Trophoblast cell (in vitro differentiated cells and primary cell): ENCODE data around the gene PHF12.
A peak's percentile ranks its signal among the peaks of the same experiment; 100 is the strongest.
"Not testable (repeated sequence)": the region's sequence is repeated elsewhere in the genome, so short reads cannot be mapped to it uniquely, and the experiment has no call there.

Experiments
- DNase-seq, 2 donors: peaks; one replicate each; pipeline ENCODE4 v3.0.0-alpha.2; 2016
- H2AFZ ChIP-seq: 2 replicates; pipeline ENCODE4 v1.6.1; 2013; ENCODE audit warnings: low read length, moderate library complexity, mild to moderate bottlenecking; ENCODE audit not compliant: insufficient read depth, poor library complexity
- H2AK5ac ChIP-seq: 2 replicates; pipeline ENCODE4 v1.6.1; 2013; ENCODE audit warnings: mild to moderate bottlenecking, low read length
- H2BK120ac ChIP-seq: 2 replicates; pipeline ENCODE4 v1.6.1; 2013; ENCODE audit warnings: low read length, mild to moderate bottlenecking, moderate library complexity; ENCODE audit not compliant: insufficient read depth, poor library complexity
- H2BK12ac ChIP-seq: 2 replicates; pipeline ENCODE4 v1.6.1; 2013; ENCODE audit warnings: mild to moderate bottlenecking, low read length, moderate library complexity
- H2BK5ac ChIP-seq: 2 replicates; pipeline ENCODE4 v1.6.1; 2013; ENCODE audit warnings: low read length, low read depth, moderate library complexity, mild to moderate bottlenecking; ENCODE audit not compliant: poor library complexity
- H3K14ac ChIP-seq: 2 replicates; pipeline ENCODE4 v1.6.1; 2013; ENCODE audit warnings: mild to moderate bottlenecking, low read length
- H3K18ac ChIP-seq: 2 replicates; pipeline ENCODE4 v1.6.1; 2013; ENCODE audit warnings: mild to moderate bottlenecking, low read length
- H3K23ac ChIP-seq: 2 replicates; pipeline ENCODE4 v1.6.1; 2013; ENCODE audit warnings: low read length
- H3K27ac ChIP-seq: 2 replicates; pipeline ENCODE4 v1.5.1; 2013; ENCODE audit warnings: low read depth, mild to moderate bottlenecking, inconsistent platforms, low read length, moderate library complexity
- H3K27me3 ChIP-seq: 2 replicates; pipeline ENCODE4 v1.6.1; 2013; ENCODE audit warnings: inconsistent platforms, mild to moderate bottlenecking, low read length, moderate library complexity; ENCODE audit not compliant: insufficient read depth
- H3K36me3 ChIP-seq, 2 experiments: 1 replicate in 1 of 2; 2 replicates in 1 of 2; pipeline ENCODE4 v1.6.1; 2013; ENCODE audit warnings: low read length in 2 of 2, mild to moderate bottlenecking in 2 of 2, moderate library complexity in 1 of 2; ENCODE audit not compliant: insufficient read depth in 2 of 2, control insufficient read depth in 1 of 2
- H3K4ac ChIP-seq: 2 replicates; pipeline ENCODE4 v1.6.1; 2013; ENCODE audit warnings: low read depth, mild to moderate bottlenecking, low read length, moderate library complexity
- H3K4me1 ChIP-seq, 2 experiments: 1 replicate in 1 of 2; 2 replicates in 1 of 2; pipeline ENCODE4 v1.6.1; 2013; ENCODE audit warnings: low read length in 2 of 2, mild to moderate bottlenecking in 2 of 2, moderate library complexity in 1 of 2; ENCODE audit not compliant: insufficient read depth in 2 of 2, control insufficient read depth in 1 of 2
- H3K4me2 ChIP-seq: 2 replicates; pipeline ENCODE4 v1.6.1; 2013; ENCODE audit warnings: inconsistent platforms, mild to moderate bottlenecking, low read length, moderate library complexity
- H3K4me3 ChIP-seq: 2 replicates; pipeline ENCODE4 v1.5.1; 2013; ENCODE audit warnings: mild to moderate bottlenecking, low read depth, low read length, inconsistent platforms
- H3K79me1 ChIP-seq: one replicate; pipeline ENCODE4 v1.6.1; 2013; ENCODE audit warnings: low read length
- H3K79me2 ChIP-seq: 2 replicates; pipeline ENCODE4 v1.6.1; 2013; ENCODE audit warnings: low read length, mild to moderate bottlenecking; ENCODE audit not compliant: control insufficient read depth, insufficient read depth, poor library complexity
- H3K9ac ChIP-seq: 2 replicates; pipeline ENCODE4 v1.6.1; 2013; ENCODE audit warnings: mild to moderate bottlenecking, low read length
- H3K9me3 ChIP-seq: 2 replicates; pipeline ENCODE4 v1.6.1; 2013; ENCODE audit warnings: low read depth, mild to moderate bottlenecking, control low read depth, inconsistent platforms, low read length; ENCODE audit not compliant: insufficient read depth
- H4K12ac ChIP-seq: 2 replicates; pipeline ENCODE4 v1.6.1; 2013; ENCODE audit warnings: low read depth, mild to moderate bottlenecking, low read length, moderate library complexity
- H4K8ac ChIP-seq: 2 replicates; pipeline ENCODE4 v1.6.1; 2013; ENCODE audit warnings: low read depth, mild to moderate bottlenecking, low read length, moderate library complexity
- H4K91ac ChIP-seq: one replicate; pipeline ENCODE4 v1.6.1; 2013; ENCODE audit warnings: low read depth, mild to moderate bottlenecking, low read length, moderate library complexity
- WGBS: extraction: QIAGEN DNeasy Blood & Tissue Kit; methylation state at CpG from one replicate; pipeline ENCODE4 v1.1.7; 2013; ENCODE audit warnings: missing lambda C conversion rate; ENCODE audit not compliant: insufficient read length, insufficient coverage; ENCODE audit errors: extremely low coverage; 5-methylcytosine and 5-hydroxymethylcytosine counted together

Gene PHF12

DNA sequence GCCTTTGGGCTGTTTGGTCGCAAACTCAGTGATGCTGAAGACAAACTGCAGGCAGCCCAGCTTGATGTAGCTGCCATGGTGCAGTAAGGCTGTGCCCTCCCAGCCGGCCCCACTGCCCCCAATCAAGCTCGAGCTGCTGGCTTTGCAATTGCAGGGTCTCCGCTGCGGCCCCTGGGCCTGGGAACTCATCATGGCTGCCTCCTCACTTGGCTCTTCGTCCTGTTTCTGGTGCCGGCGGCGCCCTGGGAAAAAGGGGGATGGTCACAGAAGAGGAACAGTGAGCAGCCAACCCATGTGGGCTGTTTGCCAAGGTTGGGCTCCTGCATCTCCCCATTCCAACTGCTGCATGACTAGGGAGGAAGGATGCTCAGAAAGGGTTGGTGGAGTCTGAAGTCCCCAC, 45.0 kb downstream of the PHF12 start:
- Histone ChIP-seq H4K12ac (no peak overlapping the region), H3K27me3 (no peaks in the 10 kb centered on the region), H3K4me1 (peaks cover 9 to 10% of the 10 kb centered on the region in 2 experiments), H4K91ac (no peak overlapping the region), H3K9me3 (peaks cover 4% of the 10 kb centered on the region), H3K4me2 (no peak overlapping the region), H2AK5ac (no peak overlapping the region), H3K18ac (no peak overlapping the region), H3K23ac (no peak overlapping the region), H2BK5ac (no peak overlapping the region), H3K36me3 (peaks cover 43 to 51% of the 10 kb centered on the region in 2 experiments), H2BK12ac (no peak overlapping the region), H4K8ac (no peak overlapping the region), H2AFZ (no peak overlapping the region), H3K4ac (no peak overlapping the region), H3K9ac (no peak overlapping the region), H3K4me3 (no peak overlapping the region), H3K27ac (no peak overlapping the region), H3K79me1 (peaks cover 5% of the 10 kb centered on the region), H3K79me2 (peaks cover 7% of the 10 kb centered on the region), H3K14ac (no peak overlapping the region), H2BK120ac (no peak overlapping the region)
- no peak for DNase-seq
- no CpG with 5 or more reads among the region's 9 CpGs for WGBS

DNA sequence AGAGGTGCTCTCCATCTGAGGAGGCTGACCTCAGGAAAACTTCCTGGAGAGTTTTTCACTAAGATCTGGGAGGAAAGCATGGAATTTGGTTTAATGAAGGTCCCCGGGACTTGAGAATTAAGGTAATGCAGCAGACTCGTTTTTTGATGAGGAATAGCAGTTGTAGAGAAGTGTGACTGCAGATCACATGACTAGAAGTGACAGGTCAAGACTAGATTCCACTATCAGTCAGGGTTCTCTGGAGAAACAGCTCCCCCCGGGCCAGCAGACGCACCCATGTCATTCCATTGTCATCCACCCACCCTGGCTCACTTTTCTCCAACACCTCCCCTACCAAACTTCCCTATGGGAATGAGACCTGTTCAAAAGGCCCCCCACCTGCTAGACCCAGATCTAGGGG, 46.5 kb downstream of the PHF12 start:
- no peak overlapping the region for H2AFZ ChIP-seq
- no peak overlapping the region for H3K4me2 ChIP-seq
- no CpG with 5 or more reads among the region's 4 CpGs for WGBS

DNA sequence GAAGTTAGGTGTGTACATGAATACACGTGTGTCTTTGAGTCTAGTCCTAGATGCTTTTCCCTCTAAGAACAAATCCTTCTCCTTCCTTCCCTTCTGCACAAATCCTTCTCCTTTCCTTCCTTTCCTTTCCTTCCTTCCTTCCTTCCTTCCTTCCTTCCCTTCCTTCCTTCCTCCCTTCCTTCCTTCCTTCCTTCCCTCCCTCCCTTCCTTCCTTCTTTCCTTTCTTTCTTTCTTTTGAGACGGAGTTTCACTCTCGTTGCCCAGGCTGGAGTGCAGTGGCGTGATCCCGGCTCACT, 47.8 kb downstream of the PHF12 start:
- not testable (repeated sequence) for H2BK5ac ChIP-seq, H4K12ac ChIP-seq, DNase-seq, H2AFZ ChIP-seq, H3K4me3 ChIP-seq, H4K91ac ChIP-seq, H3K9me3 ChIP-seq, H3K18ac ChIP-seq, H3K4me2 ChIP-seq, H3K27ac ChIP-seq, H3K9ac ChIP-seq, H2BK120ac ChIP-seq, H3K79me2 ChIP-seq, H3K23ac ChIP-seq, H3K79me1 ChIP-seq, H3K27me3 ChIP-seq, H2BK12ac ChIP-seq, H4K8ac ChIP-seq, H3K14ac ChIP-seq, H3K4ac ChIP-seq, H2AK5ac ChIP-seq
- WGBS = no CpG with 5 or more reads among the region's 5 CpGs
- H3K4me1 ChIP-seq = peaks cover 9 to 11% of the 10 kb centered on the region in 2 experiments
- peaks cover 29 to 30% of the 10 kb centered on the region in 2 experiments for H3K36me3 ChIP-seq

More for the DNA sequence above, 46.5 kb downstream of the PHF12 start:
- DNase-seq = no peak
- Histone ChIP-seq H3K4ac (no peak overlapping the region), H2BK5ac (no peak overlapping the region), H4K8ac (no peak overlapping the region), H2BK120ac (no peak overlapping the region), H3K79me2 (peaks cover 7% of the 10 kb centered on the region), H3K9me3 (peaks cover 4% of the 10 kb centered on the region), H3K27ac (no peak overlapping the region), H3K9ac (no peak overlapping the region), H3K4me3 (no peak overlapping the region), H2BK12ac (no peak overlapping the region), H3K14ac (no peak overlapping the region), H3K27me3 (no peaks in the 10 kb centered on the region), H3K18ac (no peak overlapping the region), H4K12ac (no peak overlapping the region), H2AK5ac (no peak overlapping the region), H3K4me1 (peaks cover 9 to 11% of the 10 kb centered on the region in 2 experiments), H3K36me3 (peaks cover 36 to 40% of the 10 kb centered on the region in 2 experiments), H3K79me1 (peaks cover 5% of the 10 kb centered on the region), H4K91ac (no peak overlapping the region), H3K23ac (no peak overlapping the region)

DNA sequence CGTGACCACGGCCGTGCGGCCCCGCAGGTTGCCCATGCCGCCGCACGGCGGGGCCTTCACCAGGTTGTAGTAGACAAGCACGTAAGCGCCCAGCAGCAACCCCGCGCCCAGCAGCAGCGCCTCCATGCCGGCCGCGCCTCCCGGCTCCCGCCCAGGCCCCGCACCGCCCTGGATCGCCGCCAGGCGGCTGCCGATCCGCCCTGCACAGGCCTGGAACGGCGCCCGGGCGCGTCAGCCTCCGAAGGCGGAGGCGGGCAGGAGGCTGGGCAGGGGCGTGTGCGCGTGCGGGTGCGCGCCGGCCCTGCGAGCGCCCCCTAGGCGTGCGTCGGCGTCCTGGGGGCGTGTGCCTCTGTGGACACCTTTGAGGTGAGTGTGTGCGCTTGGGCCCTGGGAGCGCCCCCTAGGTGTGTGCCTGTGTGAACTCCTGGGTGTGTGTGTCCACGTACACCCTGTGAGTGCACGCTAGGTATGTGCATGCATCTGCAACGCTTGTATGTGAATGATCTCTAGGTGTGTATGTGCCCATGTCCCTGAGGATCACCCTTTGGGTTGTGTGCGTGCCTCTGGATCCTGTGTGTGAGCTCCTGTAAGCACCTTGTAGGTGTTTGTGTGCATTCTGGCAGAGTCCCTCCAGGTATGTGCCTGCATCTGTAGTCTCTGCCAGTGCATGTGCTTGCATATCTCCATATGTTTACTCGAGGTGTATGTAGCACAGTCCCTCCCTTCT, 48.3 kb downstream of the PHF12 start, which contains the start of gene DHRS13:
Gene DHRS13, minus strand, starts transcription at position 261 of the 727 bp plus-strand sequence. Its CDS starts 135 bp downstream, at position 126.
- peak within 1 kb of the TSS; percentile 77 for H2AFZ ChIP-seq
- peak within 1 kb of the TSS; percentile 87 for H3K18ac ChIP-seq
- peak within 1 kb of the TSS; percentile 77 for H4K8ac ChIP-seq
- H3K36me3 ChIP-seq = peaks cover 23 to 29% of the 10 kb centered on the region in 2 experiments
- H3K23ac ChIP-seq = no peak within 1 kb of the TSS
- H4K12ac ChIP-seq = peak within 1 kb of the TSS; percentile 76
- H3K9ac ChIP-seq = peak within 1 kb of the TSS; percentile 82
- peak; percentile 98 to 99 for DNase-seq
- peak within 1 kb of the TSS; percentile 83 for H3K4me3 ChIP-seq
- H2BK120ac ChIP-seq = peak within 1 kb of the TSS; percentile 73
- peak within 1 kb of the TSS; percentile 60 for H3K4ac ChIP-seq
- H3K79me2 ChIP-seq = peaks cover 7% of the 10 kb centered on the region
- H3K79me1 ChIP-seq = peaks cover 5% of the 10 kb centered on the region
- H2BK12ac ChIP-seq = peak within 1 kb of the TSS; percentile 39
- peak within 1 kb of the TSS; percentile 80 for H3K14ac ChIP-seq
- H3K27me3 ChIP-seq = no peaks in the 10 kb centered on the region
- peaks cover 9 to 11% of the 10 kb centered on the region in 2 experiments for H3K4me1 ChIP-seq
- no CpG with 5 or more reads among the region's 55 CpGs for WGBS
- peak within 1 kb of the TSS; percentile 82 for H4K91ac ChIP-seq
- peak within 1 kb of the TSS; percentile 85 for H3K4me2 ChIP-seq
- peak within 1 kb of the TSS; percentile 61 for H2AK5ac ChIP-seq
- H2BK5ac ChIP-seq = peak within 1 kb of the TSS; percentile 74
- peak within 1 kb of the TSS; percentile 82 for H3K27ac ChIP-seq
- H3K9me3 ChIP-seq = peaks cover 4% of the 10 kb centered on the region
